VCaP (cell line): Measurements from ENCODE around the gene ZFYVE21.

ENCODE experiments used
- H3K27ac ChIP-seq: fragments of 450-650 bp; 2 replicates; pipeline ENCODE4 v1.5.1; 2017
- TF ChIP-seq, protein P1 (sequence below): fragments of 450-650 bp; conservative IDR thresholded peaks from 2 replicates; pipeline ENCODE4 v1.5.1; 2017; ENCODE audit warnings: mild to moderate bottlenecking, moderate library complexity

ZFYVE21 gene

DNA sequence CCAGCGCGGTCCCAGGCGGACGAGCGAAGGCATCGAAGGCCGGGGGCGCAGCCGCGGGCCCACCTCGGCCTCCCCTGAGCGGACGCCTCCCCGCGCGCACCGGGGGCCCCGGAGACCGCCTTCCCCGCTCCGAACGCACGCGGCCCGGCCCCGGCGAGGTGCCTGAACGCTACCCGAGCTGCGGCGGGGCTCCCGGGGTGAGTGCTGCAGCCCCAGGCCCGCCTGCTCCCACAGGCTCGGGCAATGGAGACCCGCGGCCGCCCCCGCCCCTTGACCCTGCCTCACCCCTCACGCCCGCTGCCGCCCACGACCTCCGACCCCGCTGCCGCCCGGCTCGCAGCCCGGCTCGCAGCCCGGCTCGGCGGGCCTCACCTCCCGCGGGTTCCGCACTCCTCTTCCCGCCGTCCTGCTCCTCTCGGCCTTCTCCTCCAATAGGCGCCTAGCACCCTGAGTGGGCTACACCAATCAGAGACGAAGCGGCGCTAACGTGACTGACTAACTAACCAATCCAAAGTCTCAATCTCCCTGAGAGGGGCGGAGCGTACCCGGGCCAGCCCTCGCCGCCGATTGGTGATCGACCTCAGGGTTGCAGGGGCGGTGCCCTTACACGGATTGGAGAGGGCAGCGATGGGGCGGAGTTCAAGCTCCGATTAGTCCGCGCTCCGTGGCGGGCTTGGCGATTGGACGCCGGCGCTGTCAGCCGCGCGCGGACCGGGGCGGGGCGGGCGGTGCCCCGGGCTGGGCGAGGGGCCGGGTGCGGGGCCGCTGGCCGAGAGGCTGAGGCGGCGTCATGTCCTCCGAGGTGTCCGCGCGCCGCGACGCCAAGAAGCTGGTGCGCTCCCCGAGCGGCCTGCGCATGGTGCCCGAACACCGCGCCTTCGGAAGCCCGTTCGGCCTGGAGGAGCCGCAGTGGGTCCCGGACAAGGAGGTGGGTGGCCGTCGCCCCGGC is at the start of gene ZFYVE21, which contains the start of gene XRCC3:
TSS of gene ZFYVE21 (plus strand) at position 759 of the 949 bp plus-strand sequence. CDS start at position 791, 32 bp downstream.
TSS of gene XRCC3 (minus strand) at position 400 of the 949 bp plus-strand sequence. CDS start 4,364 bp downstream, outside the sequence.
- peak within 1 kb of the TSS; percentile 87 for H3K27ac ChIP-seq
- TF ChIP-seq, protein P1, sequence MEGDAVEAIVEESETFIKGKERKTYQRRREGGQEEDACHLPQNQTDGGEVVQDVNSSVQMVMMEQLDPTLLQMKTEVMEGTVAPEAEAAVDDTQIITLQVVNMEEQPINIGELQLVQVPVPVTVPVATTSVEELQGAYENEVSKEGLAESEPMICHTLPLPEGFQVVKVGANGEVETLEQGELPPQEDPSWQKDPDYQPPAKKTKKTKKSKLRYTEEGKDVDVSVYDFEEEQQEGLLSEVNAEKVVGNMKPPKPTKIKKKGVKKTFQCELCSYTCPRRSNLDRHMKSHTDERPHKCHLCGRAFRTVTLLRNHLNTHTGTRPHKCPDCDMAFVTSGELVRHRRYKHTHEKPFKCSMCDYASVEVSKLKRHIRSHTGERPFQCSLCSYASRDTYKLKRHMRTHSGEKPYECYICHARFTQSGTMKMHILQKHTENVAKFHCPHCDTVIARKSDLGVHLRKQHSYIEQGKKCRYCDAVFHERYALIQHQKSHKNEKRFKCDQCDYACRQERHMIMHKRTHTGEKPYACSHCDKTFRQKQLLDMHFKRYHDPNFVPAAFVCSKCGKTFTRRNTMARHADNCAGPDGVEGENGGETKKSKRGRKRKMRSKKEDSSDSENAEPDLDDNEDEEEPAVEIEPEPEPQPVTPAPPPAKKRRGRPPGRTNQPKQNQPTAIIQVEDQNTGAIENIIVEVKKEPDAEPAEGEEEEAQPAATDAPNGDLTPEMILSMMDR = no peak

DNA sequence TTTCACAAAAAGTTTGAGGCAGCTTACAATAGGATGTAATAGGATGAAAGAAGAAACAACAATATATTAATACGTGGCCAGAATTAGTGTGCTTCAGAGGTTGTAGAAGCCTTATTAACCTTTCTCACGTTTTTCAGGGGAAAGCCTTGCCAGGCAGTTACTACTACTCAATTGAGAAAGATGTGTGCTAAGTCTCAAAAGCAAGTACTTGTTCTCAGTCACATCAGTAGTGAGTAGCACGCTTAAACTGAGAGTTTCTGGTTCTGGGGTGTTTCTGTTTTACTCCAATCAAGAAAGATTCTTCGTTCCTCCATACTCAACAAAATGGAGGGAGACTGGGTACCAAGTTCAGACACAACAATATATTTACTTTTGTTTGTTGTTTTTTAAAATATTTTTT is 47.9 kb upstream of the ZFYVE21 start:
- H3K27ac ChIP-seq = no peak overlapping the region
- TF ChIP-seq, protein P1 = no peak

DNA sequence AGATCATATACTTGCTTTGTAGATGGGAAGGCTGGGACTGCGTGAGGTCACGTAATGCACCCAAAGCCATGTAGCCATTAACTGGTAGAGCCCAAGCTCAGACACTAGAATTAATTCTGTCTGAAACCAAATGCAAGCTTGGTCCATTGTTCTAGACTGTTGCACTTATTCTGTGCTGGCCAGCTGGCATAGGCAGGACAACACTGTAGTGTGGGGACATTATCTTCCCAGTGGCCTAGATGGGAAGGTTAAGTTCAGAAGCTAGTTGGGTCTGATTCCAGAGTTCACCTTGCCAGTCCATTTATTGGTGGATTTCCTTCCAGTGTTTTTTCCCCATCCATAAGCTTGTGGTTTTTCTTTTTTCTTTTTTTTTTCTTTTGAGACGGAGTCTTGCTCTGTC is 47.5 kb upstream of the ZFYVE21 start:
- H3K27ac ChIP-seq = no peak overlapping the region
- TF ChIP-seq, protein P1 = no peak

DNA sequence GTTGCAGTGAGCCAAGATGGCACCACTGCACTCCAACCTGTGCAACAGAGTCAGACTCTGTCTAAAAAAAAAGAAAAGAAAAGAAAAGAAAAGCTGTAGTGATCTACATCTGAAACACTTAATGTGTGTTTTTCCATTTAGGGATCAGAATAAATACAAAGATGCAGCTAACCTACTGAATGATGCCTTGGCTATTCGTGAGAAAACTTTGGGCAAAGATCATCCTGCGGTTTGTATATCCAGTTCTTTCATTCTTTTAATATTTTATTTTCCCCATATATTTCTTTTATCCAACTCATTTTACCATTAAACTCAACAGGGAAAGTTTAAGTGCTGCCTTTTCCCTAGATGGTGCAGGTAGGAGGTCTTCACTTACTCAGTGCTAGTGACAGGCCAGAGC is 46.2 kb upstream of the ZFYVE21 start:
- TF ChIP-seq, protein P1 = no peak
- H3K27ac ChIP-seq = no peak overlapping the region

DNA sequence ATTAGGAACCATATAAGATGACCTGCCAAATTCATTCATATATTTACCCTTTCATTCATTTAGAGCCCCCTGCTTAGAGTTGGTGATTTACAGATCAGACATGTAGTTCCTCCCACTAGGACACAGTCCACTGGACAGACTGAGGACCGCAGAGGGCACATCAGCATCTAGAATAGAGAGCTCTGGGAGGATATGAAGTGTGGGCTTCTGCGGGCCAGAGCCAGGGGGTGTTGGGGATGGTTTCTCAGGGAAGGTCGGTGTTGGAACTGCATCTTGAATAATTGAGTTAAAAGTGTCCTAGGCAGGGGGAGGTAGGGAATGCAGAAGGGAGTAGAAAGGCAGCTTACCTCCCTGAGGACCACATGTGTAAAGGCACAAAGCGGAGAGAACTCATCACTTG is 43.7 kb upstream of the ZFYVE21 start:
- no peak overlapping the region for H3K27ac ChIP-seq
- TF ChIP-seq, protein P1 = no peak

DNA sequence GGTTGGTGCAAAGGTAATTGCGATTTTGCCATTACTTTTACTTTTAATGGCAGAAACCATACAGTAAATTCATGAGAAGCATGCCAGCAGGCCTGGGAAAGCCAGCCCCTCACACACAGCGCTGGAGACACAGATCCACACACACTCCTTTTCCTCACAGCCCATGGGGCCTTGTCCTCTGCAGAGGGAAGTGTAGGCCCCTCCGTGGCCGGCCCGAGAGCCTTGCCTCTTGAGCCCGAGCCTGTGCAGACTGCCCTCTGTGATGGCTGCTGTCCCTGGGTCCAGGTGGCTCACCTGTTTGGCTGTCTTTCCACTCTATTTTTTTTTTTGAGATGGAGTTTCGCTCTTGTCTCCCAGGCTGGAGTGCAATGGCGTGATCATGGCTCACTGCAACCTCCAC is 39.7 kb upstream of the ZFYVE21 start:
- TF ChIP-seq, protein P1 = no peak
- no peak overlapping the region for H3K27ac ChIP-seq

DNA sequence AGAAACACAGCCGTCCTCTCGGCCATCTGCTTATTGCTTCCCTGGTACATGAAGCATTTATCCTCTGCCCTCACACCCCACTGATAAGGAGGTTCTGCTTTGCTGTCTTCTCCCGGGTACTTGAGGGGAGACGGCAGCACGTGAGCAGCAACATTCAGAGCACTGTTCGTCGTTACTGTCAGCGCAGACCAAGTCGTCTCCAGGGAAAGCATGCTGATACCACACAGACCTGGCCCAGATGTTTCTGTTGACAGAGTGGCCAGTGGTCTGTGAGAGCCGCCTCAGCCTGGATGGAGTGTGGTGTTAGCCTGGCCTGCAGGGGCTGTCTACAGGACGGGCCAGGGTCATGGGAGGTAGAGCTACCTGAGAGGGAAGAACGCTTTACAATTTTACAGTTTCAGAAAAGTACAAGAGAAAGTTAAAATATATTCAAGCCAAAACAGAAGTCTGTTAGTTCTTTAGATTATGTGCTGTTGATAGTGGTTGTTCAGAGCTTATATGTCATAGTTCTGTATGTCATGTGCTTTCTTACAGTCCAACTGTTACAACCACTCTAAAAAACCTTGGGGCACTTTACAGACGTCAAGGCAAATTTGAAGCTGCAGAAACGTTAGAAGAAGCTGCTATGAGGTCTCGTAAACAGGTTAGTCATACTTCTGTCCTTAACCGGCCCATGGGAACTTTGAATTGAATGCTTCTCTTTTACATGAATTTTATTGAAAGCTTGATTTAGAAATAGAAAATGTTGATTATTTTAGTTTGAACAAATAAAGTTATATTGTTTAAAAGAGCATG is 38.5 kb upstream of the ZFYVE21 start:
- no peak overlapping the region for H3K27ac ChIP-seq
- TF ChIP-seq, protein P1 = no peak
